GM13977 (cell line): ENCODE data around the gene BID.

Experiments used
- DNase-seq: peaks from one replicate; pipeline ENCODE4 v3.0.0; 2012; ENCODE audit warnings: low spot score
- in situ Hi-C: fragments of 300-500 bp; cut with MboI; formaldehyde crosslinking; loops from one replicate; pipeline ENCODE4 v1.12.0; 2022; ENCODE audit warnings: low sequenced_read_pairs, low pct_unique_long_range_greater_than_20kb, mixed read lengths, inconsistent platforms; ENCODE audit not compliant: unreplicated experiment
- TF ChIP-seq, protein P1 (sequence below): IDR thresholded peaks from 2 replicates; pipeline ENCODE4 v1.5.1; 2012; ENCODE audit warnings: mild to moderate bottlenecking, control low read depth; ENCODE audit not compliant: insufficient read depth; ENCODE audit errors: extremely low read depth, missing control alignments

BID gene

DNA sequence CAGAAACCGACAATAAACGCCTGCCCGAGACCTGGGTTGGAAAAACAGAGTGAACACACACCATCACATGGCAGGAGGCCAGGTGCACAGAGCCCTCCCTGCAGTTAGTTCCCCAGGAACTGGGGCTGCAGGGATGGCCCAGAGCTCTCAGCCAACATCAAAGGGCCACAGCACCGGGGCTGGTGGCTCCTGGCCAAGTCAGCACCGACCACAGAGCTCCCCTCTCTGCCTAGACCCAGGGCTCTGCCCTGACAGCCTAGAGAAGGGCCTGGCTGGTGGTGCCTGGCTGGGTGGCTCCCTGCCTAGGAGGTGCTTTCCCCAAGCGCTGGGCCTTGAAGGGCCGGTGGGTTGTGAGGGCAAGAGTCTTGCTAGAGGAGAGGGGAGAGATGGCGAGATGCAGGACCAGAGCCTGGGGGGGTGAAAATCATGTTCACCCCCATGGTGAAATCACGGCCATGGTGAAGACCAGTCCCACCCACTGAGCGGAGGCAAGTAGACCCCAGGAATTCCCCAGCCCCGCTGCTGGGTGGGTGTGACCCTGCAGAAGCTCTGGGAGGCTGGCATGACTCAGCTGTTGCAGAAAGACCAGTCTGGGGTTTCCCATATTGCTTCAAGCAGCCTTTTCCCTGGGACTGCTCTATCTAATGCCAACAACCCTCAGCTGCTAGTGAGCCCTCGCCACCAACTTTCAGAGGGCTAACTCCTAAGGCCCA lies 7.2 kb upstream of the BID start:
- peak; percentile 69 for DNase-seq
- in situ Hi-C loops, result no loop called here
- TF ChIP-seq, protein P1, sequence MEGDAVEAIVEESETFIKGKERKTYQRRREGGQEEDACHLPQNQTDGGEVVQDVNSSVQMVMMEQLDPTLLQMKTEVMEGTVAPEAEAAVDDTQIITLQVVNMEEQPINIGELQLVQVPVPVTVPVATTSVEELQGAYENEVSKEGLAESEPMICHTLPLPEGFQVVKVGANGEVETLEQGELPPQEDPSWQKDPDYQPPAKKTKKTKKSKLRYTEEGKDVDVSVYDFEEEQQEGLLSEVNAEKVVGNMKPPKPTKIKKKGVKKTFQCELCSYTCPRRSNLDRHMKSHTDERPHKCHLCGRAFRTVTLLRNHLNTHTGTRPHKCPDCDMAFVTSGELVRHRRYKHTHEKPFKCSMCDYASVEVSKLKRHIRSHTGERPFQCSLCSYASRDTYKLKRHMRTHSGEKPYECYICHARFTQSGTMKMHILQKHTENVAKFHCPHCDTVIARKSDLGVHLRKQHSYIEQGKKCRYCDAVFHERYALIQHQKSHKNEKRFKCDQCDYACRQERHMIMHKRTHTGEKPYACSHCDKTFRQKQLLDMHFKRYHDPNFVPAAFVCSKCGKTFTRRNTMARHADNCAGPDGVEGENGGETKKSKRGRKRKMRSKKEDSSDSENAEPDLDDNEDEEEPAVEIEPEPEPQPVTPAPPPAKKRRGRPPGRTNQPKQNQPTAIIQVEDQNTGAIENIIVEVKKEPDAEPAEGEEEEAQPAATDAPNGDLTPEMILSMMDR, result no peak

DNA sequence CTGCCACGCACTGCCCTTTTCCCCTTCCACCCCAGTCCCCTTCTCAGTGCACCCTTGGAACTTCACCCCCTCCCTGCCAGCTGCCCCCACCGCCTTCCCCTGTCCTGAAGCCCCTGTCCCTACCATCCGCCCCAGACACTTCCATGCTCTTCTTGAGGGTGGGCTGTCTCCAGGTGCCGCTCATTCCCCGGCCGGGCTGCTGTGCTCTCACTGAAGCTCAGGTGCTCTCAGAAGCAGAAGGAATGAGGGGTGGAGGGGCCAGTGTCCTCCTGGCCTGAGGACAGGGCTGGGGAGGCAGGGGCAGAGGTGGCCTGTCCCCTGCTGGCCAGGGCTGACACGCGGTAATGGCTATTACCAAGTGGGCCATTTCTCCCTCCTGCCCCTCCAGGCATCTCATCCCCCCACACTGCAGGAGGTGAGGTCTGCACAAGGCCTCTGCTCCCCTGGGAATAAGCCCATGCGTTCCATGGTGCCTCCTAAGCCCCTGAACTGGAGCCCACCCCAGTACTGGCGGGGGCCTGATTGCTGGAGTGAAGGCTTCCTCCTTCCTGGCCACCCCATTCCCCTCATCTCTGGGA lies 6.6 kb upstream of the BID start:
- in situ Hi-C loops, result no loop called here
- no peak for DNase-seq

DNA sequence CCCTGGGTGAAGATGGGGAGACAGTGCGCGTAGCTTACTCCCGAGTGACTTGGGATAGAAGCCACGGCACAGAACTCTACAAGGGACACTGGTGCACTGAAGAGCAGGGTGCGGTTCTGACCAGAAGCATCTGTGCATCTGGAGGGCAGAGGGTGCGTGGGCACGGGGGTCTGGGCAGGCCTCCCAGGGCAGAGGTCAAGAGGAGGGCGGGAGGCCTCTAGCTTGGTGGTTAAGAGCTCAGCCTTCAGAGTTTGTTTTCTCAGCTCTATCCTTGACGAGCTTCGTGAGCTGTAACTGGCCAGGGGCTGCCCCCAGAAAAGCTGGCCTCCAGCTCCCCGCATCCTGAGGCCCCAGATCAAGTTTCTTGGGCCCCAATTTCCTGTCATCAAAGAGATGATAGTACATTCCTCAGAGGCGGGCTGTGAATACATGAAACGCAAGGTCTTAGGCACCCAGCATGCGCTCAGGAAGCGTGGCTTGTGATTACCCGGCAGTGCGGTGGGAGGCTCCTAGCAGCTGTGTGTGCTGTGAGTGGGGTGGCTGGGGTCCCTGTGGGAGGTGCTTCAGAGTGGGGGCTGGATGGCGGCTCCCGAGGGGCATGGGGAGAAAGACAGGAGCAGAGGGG lies 6.0 kb upstream of the BID start:
- DNase-seq, result no peak
- TF ChIP-seq, protein P1, result no peak
- in situ Hi-C loops, result no loop called here

More for the DNA sequence above, 6.6 kb upstream of the BID start:
- TF ChIP-seq, protein P1, result no peak

DNA sequence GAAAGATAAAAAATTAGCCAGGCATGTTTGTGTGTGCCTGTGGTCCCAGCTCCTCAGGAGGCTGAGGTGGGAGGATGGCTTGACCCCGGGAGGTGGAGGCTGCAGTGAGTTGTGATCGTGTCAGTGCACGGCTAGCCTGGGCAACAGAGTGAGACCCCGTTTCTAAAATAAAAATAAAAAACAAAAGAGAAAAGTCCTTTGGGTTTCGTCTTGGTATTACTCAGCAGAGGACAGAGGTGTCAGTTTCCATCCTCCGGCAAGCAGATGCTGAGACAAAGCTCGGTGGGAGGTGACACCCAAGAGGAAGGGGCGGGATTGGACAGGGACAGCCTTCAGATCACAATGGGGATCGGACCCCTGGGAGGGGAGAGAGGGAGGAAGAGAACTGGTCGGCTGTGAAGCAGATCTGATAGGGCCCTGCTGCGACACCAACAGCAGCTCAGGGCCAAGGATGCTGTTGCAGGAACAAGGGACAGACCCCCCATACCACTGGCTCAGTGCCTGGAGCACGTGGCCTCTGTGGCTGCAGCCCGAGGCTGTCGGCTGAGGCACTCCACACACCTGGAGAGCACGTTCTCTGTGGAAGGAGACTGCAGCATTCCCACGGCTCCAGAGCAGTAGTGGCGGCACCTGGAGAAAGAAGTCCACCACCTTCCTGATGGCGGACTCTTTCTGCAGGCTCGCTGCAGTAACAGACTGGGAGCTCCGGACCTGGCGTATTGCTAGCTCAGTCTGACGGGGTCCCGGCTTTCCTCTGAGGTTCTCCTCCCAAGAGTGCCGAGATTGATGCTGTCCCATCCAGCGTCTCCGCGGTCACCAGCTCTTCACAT lies 5.2 kb upstream of the BID start:
- TF ChIP-seq, protein P1, result no peak
- peak; percentile 89 for DNase-seq
- in situ Hi-C loops, result no loop called here

DNA sequence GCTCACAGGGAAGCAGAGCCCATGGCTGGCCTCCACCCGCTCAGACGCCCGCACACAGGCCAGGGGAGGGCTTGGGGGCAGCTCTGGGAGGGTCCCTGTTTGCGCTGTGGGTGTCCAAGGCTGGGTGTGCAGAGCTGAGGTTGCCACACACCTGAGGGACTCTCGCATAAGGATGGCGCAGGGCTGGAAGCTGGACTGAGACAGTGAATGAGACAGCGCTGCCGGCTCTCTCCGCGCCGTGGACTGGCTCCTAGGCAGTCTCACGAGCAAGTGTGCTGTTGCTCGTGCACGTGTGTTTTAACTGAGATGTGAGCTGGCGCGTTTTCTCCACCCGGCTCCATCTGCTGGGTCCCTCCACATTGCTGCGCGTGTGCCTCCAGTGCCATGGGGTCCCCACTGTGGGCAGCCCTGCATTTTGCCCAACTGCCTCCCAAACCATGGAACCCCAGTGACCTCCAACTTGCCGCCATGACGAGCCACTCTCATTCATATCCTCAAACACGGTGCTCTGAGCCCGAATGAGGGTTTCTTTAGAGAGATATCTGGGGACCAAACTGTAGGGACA lies 4.2 kb upstream of the BID start:
- in situ Hi-C loops, result no loop called here
- DNase-seq, result no peak
- TF ChIP-seq, protein P1, result no peak

DNA sequence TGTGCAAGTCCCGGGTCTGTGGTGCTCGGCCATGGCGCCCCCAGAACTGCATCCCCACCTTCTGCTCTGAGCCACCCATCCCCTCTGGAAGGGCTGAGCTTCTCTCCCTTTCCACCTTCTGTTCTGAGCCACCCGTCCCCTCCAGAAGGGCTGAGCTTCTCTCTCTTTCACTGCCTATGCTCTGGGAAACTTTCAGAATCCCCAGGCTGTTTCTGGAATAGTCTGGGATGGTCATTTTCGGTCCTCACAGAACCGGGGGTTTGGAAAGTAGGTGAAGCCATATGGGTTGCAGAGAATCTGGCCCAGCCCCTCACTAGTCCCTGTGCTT lies 3.4 kb upstream of the BID start:
- TF ChIP-seq, protein P1, result no peak
- in situ Hi-C loops, result no loop called here
- DNase-seq, result no peak
